HG02610 (cell line): ENCODE data around the gene CHSY3.

Source experiments
- ATAC-seq: cut with Tn5 transposase; IDR thresholded peaks from one replicate; pipeline ENCODE4 v1.9.1; 2021; ENCODE audit warnings: mild to moderate bottlenecking, moderate library complexity; ENCODE audit not compliant: unreplicated experiment

The CHSY3 gene

DNA sequence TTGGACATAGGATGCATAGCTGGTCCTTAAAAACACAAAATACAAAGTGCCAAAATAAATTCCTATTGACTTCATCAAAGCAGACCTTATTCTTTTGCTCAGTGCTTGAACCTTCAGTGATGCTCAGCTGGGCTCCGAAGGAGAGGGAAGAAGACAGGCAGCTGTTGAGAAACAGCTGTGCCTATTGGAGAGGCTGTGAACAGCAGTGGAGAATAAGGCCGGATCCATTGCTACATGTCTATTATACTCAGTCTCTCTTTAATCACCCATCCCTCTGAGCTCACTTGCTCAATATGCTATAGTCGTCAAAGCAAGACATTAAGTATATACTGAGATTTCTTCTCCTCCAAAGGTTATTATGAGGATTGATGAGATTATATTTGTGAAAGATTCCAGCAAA is 174.4 kb downstream of the CHSY3 start:
- no peak for ATAC-seq

DNA sequence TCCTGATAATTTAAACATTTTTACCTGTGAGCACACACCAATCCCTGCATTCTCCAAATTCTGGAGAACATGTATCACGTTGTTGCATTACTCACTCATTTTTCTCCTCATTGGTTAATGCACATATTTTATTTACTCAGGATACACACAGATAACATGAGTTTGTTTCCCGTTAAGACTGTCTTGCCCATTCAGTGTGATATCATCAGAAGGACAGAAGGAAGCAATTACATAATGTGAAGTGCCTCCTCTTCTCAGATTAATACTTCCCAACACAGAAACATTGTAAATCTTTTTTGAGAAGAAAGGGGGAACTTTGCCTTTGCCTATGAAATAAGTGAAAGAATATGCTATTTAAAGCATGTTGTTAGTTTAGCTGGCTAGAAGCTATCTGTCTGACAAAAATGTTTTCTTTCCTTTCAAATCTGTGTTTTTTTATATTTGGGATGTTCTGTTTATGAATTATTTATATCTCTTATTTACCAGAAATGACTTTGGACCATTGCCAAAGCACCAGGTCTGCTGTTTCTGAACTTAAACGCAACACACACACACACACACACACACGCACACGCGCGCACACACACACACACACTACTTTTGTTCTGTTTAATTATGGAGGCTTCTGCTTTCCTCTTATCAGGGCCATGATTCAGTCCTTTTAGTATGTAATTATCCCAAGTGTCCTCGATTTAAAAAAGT is 186.5 kb downstream of the CHSY3 start:
- no peak for ATAC-seq

DNA sequence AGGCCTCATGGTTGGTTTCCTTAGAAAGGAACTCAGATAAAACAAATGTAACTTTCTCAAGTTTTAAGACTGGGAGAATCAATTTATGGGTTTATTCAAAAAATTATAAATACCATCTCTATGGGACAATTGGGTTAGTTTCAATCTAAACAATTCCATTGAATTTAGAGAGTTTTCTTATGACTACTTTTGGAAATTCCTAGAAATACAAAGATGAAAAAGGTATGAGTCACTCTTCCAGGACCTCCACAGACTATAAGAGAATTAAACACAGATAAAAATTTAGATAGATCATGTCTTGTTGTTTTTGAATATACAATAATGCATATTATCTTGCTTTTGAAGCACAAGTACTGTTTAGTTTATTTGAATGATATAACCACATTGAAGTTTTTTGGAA is 188.7 kb downstream of the CHSY3 start:
- ATAC-seq: no peak

DNA sequence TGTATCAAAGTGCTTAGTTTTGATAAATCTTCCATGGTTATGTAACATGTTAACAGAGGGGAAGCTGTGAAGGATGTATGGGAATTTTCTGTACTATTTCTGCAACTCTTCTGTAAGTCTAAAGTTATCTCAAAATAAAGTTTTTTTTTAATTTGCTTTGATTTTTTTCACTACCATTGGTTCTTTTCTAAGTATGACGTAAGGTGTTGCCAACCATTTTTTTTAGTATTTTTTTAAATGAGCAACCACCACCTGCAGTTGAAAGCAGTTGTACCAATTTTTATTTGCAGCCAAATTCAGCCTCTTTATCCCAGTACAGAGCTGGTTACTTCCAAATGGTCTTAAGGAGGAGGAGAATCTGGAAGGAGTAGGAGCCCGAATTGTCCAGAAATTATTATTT is 192.2 kb downstream of the CHSY3 start:
- no peak for ATAC-seq

DNA sequence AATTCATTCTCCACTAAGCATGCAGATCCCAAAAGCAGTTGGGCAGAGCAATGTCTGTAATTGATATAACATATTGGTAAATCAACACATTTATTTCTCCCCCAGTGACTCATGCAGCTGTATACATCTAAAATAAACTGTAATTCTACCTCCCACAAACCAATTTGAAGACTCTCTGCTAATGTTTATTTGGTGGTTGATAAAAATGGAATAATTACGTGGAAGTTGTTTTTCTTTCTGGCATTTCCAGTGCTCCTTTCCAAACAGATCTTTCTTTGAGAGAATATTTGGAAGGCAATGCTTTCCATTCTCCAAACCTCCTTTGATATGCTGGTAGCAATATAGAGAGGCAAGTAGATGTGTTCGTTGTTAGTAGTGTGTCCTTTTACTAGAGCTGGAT is 194.7 kb downstream of the CHSY3 start:
- no peak for ATAC-seq

DNA sequence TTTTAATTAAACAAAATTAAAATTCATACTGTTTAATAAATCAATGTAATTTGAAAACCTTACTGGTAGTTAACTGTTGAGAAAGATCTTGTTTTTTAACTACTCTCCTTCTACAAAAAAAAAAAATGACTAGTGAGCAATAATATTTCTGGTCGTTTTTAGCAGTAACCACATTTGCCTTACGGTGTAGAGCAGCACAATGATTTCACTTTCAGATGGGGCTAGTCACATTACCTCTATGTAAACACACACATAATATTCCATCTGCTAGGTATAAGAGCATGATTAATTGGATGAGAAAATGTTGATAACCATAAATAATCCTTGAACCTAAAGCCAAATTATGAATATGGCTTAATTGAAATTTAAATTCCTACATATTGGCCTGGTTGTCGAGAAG is 198.1 kb downstream of the CHSY3 start:
- peak; percentile 84 for ATAC-seq

DNA sequence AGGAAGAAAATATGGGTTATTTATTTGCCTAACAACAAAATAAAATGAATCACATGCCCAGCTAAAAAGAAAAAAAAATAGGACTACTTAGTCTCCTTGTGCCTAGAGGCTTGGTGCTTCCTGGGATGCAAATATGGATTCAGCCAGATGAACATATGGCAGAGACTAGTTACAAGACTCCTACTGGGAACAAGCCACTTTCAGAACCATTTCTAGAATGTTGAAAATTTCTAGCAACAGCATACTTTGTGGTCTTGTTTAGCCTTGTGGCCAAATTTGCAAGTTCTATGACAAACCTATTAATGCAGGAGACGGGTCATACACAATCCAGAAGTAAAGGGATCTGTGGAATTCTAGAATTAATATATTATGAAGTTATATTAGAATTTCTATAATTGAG is 198.7 kb downstream of the CHSY3 start:
- ATAC-seq: no peak

DNA sequence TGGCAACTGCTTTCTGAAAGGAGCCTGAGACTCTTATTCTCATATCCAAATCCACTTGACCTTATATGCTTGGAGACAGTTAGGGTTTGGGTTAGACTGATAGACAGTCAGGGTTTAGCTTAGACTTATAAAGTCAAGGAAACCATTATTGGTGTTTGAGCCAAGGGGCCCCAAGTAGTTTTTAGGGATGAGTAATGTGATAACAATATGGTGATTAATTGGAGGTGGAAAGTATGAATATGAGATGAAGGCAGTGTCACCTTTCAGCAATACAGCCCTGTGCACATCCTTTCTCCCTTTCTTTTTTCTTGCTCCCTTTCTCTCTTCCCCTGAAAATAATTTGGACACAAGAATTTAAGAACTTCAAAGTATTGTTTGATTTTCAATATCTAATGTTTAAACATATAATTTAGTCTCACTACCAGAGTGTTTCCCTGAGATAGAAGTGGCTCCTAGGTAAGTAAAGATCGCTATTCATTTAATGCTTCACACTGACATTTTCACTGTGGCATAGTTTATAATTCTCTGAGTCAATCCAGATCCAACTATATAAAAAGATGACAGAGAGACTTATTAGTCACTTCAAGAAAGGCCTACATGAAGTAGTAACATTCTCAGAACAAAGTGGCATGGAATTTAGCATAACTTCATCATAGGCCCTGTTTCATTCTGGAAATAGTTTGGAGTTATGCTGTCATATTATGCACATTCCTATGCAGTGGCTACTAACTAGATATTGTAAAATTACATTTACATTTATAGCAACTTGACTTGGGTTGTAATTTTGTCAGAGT is 200.8 kb downstream of the CHSY3 start:
- no peak for ATAC-seq

DNA sequence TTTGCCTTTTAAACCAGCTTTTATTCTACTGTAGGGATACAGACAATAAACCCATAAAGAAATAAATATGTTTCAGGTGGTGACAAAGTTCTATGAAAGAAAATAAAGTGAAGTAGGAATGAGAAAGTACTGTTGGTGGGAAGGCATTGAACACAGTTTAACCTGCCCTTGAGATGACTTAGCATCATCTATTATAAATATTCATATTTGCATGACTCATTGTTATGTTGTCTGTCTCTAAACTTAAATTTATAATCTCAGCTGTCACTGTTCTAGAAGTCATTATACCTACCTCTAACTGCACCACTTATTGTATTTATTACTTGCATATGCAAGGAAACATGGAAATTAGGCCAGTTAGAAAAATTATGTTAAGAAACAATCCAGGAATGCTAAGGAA is 202.2 kb downstream of the CHSY3 start:
- no peak for ATAC-seq

DNA sequence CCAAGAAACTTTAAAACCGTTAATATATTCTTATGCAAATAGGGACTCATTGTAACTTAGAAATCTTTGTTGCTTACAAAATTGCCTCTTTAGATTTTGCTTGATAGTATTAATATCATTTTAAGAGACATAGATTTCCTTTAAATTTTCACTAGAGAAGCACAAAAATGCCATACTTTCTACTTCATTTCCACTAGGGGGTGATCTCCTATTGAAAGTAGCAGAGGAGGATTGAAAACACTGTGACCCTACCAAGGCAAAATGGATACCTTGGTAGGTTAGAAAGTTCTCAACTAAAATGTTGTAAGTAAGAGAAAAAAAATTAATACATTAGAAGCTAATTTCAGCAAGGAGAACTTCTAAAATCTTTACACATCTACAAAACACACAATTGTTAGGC is 204.9 kb downstream of the CHSY3 start:
- ATAC-seq: peak; percentile 61

DNA sequence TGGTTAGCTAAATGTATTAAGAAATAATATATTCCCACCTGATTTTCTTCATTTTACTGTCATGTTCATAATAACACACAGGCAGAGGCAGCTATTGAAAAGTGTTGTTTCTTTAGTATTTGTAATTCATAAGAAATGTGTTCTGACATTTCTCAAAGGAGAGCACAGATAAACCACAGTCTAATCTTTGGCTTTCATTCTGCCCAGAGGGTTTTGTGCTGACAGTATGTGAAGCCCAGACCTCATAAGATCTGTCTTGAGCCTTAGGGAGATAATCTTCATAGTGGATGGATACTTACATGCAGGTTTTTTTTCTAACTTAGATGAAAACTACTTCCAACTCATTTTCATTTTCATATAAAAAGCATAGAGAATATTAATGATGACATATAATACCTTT is 206.1 kb downstream of the CHSY3 start:
- ATAC-seq: no peak

DNA sequence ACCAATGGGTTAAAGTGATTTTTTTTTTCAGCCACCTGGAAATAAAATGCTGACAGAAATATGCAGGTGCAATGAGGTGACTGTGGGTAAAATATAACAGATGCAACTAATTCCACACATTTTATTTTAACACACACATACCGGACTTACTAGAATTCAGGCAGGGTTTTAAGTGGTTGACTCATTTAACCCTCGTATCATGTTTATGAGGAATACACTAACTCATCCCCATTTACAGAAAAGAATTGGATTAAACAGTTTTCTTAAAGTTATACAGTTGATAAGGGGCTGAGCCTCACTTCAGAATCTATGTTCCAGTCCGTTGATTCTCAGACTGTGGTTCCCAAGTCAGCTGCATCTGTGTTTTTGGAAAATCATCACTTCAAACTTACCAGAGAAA is 207.5 kb downstream of the CHSY3 start:
- no peak for ATAC-seq

DNA sequence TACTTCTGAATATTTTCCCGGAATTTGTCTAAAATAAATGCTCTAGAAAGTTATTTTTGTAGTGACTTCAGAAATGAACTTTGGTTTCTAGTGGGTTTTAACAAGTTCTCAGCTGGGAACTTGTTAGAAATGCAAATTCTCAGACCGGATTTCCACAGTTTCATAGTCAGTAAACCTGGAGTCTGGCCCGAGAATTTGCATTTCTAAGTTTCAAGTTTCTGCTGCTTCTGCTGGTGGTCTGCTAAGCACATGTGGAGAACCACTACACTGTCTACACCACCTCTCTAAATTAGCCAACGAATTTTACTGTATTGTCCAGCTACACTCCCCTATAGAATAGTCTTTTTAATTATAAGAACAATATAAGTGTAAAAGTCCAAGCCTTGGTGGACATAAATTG is 208.0 kb downstream of the CHSY3 start:
- peak; percentile 82 for ATAC-seq

DNA sequence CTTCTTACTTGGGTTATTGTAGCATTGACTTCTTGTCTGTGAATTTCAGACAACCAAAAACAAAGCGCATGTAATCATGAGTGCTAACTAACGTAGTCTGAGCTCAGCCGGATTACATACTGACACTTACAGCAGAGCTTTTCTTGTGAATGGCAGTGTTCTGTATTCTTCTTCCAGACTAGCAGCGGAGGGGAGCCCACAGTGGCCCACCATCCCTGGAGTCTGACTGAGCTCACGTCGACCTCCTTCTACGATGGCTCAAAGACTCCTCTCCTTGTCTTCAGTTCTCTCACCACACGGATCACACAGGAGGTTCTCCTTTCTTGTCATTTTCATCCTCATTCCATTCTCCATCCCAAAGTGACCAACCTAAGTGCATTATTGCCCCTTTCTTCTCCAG is 211.4 kb downstream of the CHSY3 start:
- no peak for ATAC-seq

DNA sequence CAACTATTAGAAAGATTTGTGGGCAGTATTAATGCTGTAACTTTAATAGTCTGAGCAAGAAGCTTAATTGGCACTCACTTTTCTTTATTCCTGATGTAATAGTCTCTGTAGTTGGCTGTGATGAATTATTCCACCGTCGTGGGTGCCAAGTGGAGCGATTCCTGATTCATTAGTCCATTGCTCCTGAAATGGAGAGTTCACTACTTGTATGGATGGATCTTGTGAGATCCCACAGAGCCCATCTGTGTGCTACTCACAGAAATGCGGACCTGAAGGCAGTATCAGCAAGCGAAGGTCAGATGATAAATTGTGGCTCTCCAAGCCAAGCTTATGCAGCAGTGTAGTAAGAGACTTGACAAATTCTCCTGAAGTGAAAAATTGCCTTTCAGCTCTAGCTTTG is 212.2 kb downstream of the CHSY3 start:
- ATAC-seq: no peak

DNA sequence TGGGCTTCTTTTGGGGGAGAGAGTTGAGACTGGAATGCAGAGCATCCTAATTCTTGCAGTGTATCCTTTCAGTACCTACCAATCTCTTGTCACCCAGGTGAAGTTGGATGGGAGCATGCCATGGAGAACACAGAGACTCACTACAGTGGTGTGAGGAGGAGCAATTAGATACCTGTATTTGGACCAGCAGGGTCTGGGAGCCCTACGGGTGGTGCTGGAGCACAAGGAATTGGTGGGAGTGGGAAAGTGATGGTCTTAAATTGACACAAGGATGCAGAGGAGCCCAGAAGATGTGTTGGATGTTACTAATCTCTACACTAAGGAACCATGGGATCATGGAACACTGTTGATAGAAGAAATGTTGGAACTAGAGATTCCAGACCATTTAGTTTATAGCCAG is 212.7 kb downstream of the CHSY3 start:
- ATAC-seq: no peak

DNA sequence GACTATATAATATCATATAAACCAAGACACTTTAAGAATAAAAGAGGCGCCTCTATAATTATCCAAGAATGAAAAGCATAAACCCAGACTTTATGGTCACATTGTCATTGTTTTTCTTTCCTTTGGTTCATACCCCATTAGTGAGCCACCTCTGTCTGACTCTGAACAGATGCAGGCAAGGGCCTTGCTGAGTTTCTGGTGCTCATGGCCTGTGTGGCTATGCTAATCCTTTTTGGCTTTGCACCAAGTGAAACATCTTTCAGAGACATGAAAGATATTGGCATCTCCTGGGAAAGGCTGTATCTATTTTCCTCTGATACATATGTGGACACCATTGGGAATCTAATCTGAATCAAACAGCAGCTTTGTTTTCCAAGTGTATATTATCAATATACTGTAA is 222.5 kb downstream of the CHSY3 start:
- ATAC-seq: no peak

DNA sequence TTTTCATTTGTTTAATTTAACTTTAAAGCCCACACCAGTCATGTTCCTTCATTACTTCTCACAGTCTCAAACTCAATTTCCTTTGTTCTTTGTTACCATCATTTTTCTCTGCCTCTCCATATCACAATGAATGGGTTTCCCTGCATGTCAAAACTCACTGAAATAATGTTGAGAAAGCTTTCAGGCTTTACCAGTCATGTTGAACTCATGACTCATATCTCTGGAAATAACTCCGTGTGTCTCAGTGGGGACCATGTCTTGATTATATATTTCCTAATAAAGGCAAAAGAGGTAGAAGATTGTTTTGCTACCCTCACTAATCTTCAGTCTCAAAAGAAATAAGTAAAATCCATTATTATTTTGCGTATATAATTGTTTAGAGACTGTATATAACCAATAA is 231.2 kb downstream of the CHSY3 start:
- ATAC-seq: peak; percentile 57

DNA sequence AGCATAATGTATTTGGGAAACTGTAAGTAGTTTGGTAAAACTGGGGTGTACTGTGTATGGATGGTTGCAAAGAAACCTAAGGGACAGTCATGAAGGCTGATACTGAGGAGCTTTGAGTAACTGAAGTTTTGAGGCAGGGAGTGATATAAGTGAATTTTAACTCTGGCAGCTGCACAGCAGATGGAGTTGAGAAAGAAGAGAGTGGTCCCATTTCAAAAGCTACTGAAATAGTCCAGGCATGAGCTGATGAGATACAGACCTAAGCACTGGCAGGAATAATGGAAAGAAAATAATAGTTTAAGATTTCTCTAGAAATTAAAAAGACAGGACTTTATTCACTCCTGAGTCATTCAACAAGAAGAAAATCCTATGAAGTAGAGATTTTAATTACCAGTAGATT is 232.0 kb downstream of the CHSY3 start:
- ATAC-seq: no peak

DNA sequence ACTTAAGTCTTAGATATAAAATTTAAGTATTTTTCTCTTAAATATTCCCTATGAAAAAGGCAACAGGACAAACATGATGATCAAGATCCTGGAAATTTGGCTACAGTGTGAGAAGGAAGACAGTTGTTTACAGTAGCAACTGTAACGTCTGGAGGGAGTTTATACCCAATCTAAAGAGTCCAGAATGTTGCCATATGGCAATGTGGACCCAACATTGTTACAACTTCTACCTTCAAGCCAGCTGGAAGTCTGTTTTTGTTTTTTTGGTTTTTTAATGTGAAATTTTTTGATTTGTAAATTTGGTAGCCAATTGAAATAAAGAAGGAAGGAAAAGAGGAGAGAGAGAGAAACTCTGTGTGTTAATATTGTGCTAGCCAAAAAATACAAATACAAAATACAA is 233.4 kb downstream of the CHSY3 start:
- no peak for ATAC-seq

DNA sequence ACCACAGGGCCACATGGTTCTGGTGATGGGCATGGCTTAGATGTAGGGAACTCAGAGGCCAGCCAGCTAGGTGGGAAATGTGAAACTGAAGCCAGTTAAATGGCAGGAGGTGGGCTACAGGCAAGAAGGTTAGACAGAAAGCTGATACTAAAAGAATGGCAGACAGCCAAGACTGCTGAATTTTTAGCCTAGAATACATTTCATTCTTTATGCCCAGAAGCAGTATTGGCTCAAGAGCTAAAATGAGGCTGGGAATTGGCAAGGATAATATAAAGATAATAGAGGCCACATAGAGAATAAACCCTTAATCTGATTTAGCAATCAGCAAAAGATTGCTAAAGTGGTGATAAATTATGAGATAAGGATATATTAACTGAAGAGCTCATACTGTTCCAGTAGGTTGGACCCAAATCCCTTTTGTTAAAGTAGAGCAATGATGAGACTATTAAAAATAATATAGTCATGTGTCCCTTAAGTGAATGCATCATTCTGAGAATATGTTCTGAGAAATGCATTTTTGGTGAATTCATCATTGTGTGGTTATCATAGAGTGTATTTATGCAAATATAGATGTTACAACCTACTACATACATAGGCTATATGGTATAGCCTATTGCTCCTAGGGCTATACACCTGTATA is 234.3 kb downstream of the CHSY3 start:
- no peak for ATAC-seq

DNA sequence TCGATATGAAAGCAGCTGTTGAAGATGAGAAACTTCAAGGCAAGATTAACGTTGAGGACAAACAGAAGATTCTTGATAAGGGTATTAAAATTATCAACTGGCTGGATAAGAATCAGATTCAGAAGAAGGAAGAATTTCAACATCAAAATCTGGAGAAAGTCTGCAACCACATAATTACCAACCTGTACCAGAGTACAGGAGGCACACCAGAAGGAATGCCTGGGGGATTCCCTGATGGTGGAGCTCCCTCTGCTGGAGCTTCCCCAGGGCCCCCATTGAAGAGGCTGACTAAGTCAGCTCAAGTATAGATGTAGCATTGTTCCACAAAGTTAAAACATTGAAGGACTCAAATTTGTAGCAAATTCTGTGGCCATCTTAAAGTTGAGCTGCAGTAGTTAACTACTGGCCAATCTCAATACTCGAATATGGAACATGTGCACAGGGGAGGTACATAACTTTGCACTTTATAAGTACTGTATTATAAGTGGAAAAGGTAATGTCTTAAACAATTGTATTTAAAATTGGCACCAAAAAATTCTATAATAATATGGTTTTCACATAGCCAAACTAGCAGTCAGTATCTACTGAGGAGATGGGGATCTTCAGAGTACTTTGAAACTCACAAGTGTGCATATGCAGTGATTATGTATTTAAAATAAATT is 237.5 kb downstream of the CHSY3 start:
- ATAC-seq: peak; percentile 86
